Measurements from ENCODE around the gene CNTN5.
"Not testable (repeated sequence)": the region's sequence is repeated elsewhere in the genome, so short reads cannot be mapped to it uniquely, and the experiment has no call there.

Gene CNTN5

DNA sequence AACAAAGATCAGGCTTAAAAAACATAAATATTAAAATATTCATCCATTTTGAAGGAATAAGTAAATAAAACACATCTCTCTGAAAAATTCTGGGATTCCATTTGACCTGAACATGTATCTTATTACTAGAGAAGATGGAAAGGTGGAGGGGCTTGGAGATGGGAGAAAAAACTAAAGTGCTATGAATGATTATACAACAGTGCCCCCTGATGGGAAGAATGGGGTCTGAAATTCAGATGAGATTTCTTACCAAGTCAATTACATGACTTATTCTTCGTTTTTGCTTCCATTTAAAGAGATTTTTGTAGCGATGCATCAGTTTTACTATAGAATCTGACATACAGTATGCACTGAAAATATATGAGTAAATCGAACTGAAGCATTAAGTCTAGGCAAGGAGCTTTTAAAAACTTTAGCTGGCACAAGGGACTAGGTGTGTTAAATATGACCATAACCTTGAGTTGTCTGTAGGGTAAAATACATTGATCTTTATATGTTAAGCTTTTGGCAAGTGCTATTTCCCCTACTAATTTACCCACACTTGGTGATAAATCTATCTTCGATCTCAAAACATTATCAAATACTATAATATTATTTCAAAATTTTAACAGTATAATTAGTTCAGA is 718.8 kb downstream of the CNTN5 start:
- H3K4me3 ChIP-seq (ENCODE audit: low read length): no peak overlapping the region
- TF ChIP-seq ZNF274 (IDR thresholded peaks at IDR 0.05; ENCODE audit: low read depth, low read length): no peak

DNA sequence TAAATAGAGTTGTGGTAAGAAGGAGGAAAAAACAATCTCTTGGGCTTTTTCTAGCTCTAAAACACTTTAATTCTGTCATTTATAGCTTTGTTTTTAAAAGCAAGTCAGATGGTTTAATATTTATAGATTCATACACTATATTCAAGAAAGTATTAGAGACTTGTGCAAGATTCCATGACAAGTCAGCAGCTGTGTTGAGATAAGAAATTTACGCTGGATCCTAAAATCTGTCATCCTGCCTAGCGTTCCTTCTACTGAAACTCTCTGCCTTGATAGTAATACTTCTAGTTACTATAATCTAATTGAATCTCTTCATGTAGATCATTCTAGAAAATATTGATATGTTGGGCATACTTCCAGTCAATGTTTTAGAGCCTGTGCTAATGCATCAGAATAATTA is 721.8 kb downstream of the CNTN5 start:
- TF ChIP-seq ZNF274 (IDR thresholded peaks at IDR 0.05; ENCODE audit: low read depth, low read length): no peak
- no peak overlapping the region for H3K4me3 ChIP-seq (ENCODE audit: low read length)

GRCh38 chr11:99759787-99760186 is 739.0 kb downstream of the CNTN5 start:
- TF ChIP-seq ZNF274 (IDR thresholded peaks at IDR 0.05; ENCODE audit: low read depth, low read length): no peak
- H3K4me3 ChIP-seq (ENCODE audit: low read length): no peak overlapping the region

- no peak overlapping the region for H3K4me3 ChIP-seq (ENCODE audit: low read length)
- TF ChIP-seq ZNF274 (IDR thresholded peaks at IDR 0.05; ENCODE audit: low read depth, low read length): no peak
Measured at GRCh38 chr11:99766811-99767210, 746.1 kb downstream of the CNTN5 start.

DNA sequence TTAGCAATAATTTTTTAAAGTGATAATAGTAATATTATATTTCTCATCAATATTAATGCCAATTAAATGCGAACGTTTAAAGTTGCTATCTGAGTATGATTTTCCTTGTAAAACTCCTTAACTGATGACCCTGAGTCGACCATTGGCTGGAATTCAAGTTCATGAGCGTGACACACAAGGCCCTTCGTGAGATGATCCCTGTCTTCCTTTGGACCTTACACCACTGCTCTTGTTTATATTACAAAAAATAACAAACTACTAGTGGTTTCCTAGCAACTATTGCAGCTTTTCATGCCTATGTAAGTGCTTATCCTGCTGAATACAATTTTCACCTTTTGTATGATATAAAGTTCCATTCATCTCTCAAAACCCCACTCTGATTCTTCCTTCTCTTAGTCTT is 752.9 kb downstream of the CNTN5 start:
- no peak overlapping the region for H3K4me3 ChIP-seq (ENCODE audit: low read length)
- no peak for TF ChIP-seq ZNF274 (IDR thresholded peaks at IDR 0.05; ENCODE audit: low read depth, low read length)

DNA sequence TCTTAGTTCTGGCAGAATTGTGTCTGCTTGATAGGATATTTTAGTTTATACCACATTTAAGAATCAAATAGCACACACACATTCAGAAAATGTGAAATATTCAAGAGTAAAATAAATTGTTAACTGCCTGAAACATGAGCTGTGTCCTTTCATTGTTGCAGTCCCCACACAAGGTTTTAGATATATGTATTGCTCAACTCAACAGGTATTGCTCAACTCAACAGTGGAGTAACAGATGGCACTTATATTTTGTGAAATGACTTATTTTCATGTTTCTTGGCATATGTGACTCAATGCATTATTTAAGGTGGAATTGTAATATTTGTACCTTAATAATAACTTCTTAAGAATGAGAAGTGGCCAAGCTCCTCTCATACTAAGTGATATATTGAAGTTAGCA is 760.3 kb downstream of the CNTN5 start:
- no peak for TF ChIP-seq ZNF274 (IDR thresholded peaks at IDR 0.05; ENCODE audit: low read depth, low read length)
- H3K4me3 ChIP-seq (ENCODE audit: low read length): no peak overlapping the region

- no peak for TF ChIP-seq ZNF274 (IDR thresholded peaks at IDR 0.05; ENCODE audit: low read depth, low read length)
- no peak overlapping the region for H3K4me3 ChIP-seq (ENCODE audit: low read length)
Measured at GRCh38 chr11:99791354-99791753, 770.6 kb downstream of the CNTN5 start.

GRCh38 chr11:99795999-99796398 is 775.2 kb downstream of the CNTN5 start:
- H3K4me3 ChIP-seq (ENCODE audit: low read length): no peak overlapping the region
- TF ChIP-seq ZNF274 (IDR thresholded peaks at IDR 0.05; ENCODE audit: low read depth, low read length): no peak

DNA sequence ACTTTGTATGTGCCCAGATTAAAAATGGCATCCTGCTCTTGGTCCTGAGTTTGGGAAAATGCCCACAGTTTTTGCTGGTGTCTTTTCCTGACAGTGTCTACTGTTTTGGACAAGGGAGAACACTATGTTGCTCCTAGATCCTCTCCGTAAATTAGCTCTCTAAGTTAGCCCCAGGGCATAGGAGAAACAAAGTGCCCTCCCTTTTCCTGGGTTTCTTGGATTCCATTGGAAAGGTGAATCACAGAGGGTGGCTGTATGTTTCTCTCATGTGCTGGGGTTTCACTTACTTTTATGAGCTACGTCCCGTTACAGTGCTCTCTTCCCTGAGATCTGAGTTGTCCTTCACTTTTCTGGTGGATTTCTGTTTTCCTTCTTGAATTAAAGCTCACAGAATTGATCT is 782.8 kb downstream of the CNTN5 start:
- no peak for TF ChIP-seq ZNF274 (IDR thresholded peaks at IDR 0.05; ENCODE audit: low read depth, low read length)
- H3K4me3 ChIP-seq (ENCODE audit: low read length): no peak overlapping the region

GRCh38 chr11:99812516-99812915 is 791.8 kb downstream of the CNTN5 start:
- TF ChIP-seq ZNF274 (IDR thresholded peaks at IDR 0.05; ENCODE audit: low read depth, low read length): no peak
- no peak overlapping the region for H3K4me3 ChIP-seq (ENCODE audit: low read length)

GRCh38 chr11:99814021-99814420 is 793.3 kb downstream of the CNTN5 start:
- TF ChIP-seq ZNF274 (IDR thresholded peaks at IDR 0.05; ENCODE audit: low read depth, low read length): no peak
- H3K4me3 ChIP-seq (ENCODE audit: low read length): no peak overlapping the region

GRCh38 chr11:99814738-99815137 is 794.0 kb downstream of the CNTN5 start:
- no peak overlapping the region for H3K4me3 ChIP-seq (ENCODE audit: low read length)
- TF ChIP-seq ZNF274 (IDR thresholded peaks at IDR 0.05; ENCODE audit: low read depth, low read length): no peak

DNA sequence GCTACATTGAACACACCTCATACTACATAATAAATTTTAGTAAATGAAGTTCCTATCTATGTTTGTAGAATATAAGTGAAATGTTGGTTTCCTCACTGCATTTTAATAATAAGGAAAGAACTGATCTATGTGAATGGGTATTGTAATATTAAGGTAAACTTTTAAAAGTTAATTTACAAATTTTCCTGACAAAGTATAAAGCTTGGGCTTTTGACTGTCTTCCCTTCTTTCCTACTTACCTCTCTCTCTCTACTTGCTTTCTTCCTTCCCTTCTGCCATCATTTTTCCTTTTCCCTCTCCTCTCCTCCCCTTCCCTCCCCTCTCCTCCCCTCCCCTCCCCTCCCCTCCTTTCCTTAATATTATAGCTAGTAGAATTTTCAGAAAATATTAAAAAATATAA is 798.2 kb downstream of the CNTN5 start:
- no peak overlapping the region for H3K4me3 ChIP-seq (ENCODE audit: low read length)
- no peak for TF ChIP-seq ZNF274 (IDR thresholded peaks at IDR 0.05; ENCODE audit: low read depth, low read length)

GRCh38 chr11:99822846-99823565 is 802.3 kb downstream of the CNTN5 start:
- TF ChIP-seq ZNF274 (IDR thresholded peaks at IDR 0.05; ENCODE audit: low read depth, low read length): no peak
- no peak overlapping the region for H3K4me3 ChIP-seq (ENCODE audit: low read length)

DNA sequence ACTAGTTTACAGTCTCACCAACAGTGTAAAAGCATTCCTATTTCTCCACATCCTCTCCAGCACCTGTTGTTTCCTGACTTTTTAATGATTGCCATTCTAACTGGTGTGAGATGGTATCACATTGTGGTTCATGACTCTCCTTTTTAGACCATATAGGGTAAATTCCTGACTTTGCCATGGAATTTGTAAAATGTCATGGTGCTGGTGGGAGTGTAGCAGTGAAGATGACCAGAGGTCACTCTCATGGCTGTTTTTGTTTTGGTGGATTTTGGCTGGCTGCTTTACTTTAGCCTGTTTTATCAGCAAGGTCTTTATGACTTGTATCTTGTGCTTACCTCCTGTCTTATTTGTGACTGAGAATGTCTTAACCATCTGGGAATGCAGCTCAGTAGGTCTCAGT is 816.0 kb downstream of the CNTN5 start:
- H3K4me3 ChIP-seq (ENCODE audit: low read length): not testable (repeated sequence)

GRCh38 chr11:99841885-99842284 is 821.1 kb downstream of the CNTN5 start:
- no peak overlapping the region for H3K4me3 ChIP-seq (ENCODE audit: low read length)
- no peak for TF ChIP-seq ZNF274 (IDR thresholded peaks at IDR 0.05; ENCODE audit: low read depth, low read length)
